RWPE1 (cell line): Measurements from ENCODE around the gene SFXN5.

Experiments used
- CTCF ChIA-PET: fragments of 350-600 bp; sonication (Branson Sonifier 250); formaldehyde crosslinking; extraction: SDS; loops from one replicate; lab custom pipeline; 2021; lab: Yijun Ruan, JAX
- POLR2A ChIA-PET: fragments of 400-600 bp; formaldehyde crosslinking; extraction: SDS; loops from one replicate; lab custom pipeline; 2020; ENCODE audit warnings: antibody characterized with exemption; ENCODE audit not compliant: low non-redundant PET; lab: Yijun Ruan, JAX
- DNase-seq: peaks from one replicate; pipeline ENCODE4 v3.0.0; 2012; ENCODE audit warnings: low spot score
- H3K27ac ChIP-seq: fragments of 450-650 bp; 2 replicates; pipeline ENCODE4 v1.5.1; 2017
- CTCF ChIP-seq: fragments of 450-650 bp; conservative IDR thresholded peaks from 2 replicates; pipeline ENCODE4 v1.5.1; 2017; ENCODE audit warnings: low read depth, mild to moderate bottlenecking

SFXN5 gene

GRCh38 chr2:73083886-73084800 lies 12.6 kb upstream of the SFXN5 start:
- no peak overlapping the region for H3K27ac ChIP-seq
- TF ChIP-seq CTCF = no peak
- ChIA-PET POLR2A (no interaction called here), CTCF (interaction anchor here (0.5 to 3.0 kb wide), 4 partner anchors 16 to 93 kb away, joined by 3 to 16 read pairs (median 4); no protein-coding TSS in a partner anchor)
- no peak for DNase-seq

DNA sequence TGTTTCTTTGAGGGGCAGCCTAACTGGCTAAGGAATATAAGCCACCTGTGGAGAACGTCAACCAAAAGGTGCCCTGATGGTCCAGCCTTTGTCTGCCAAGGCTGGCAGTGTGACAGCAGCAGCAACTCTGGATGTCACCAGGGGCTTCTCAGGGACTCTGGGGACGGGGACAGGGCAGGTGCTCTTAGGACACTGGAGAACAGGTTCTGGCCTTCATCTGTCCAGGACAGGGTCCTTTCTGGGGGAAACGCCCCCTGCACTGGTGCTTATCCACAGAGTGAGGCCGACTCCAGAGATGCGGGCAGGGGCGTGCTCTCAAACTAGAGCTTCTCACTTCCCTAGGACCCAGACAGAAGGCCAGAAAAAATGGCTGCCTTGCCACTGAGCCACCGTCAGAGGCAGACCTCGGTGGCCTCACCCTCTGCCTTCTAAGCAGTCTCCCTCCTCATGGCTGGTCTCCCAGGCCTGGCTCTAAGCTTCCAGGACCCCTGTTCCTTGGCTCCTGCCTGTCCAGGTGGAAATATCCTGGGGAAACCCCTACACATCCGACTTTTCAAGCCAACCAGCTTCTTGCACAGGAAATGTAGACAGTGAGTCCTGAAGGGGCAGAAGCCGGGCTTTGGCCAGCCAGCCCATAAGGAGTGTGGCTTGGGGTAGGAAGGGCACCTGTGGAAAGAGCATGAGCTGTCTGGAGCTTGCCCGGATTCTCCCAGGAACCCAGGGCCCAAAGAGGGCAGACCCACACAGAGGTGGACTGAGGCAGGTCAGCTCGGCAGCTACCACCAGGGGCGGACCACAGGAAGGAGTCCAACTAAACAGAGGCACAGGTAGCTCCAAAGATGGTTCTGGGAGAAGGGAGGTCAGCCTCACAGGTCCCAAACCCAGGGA lies 11.3 kb upstream of the SFXN5 start:
- ChIA-PET POLR2A (no interaction called here), CTCF (interaction anchor here (0.5 to 0.7 kb wide), 3 partner anchors 81 to 91 kb away, joined by 4 to 14 read pairs (median 5); no protein-coding TSS in a partner anchor)
- TF ChIP-seq CTCF = no peak
- H3K27ac ChIP-seq = no peak overlapping the region
- no peak for DNase-seq

DNA sequence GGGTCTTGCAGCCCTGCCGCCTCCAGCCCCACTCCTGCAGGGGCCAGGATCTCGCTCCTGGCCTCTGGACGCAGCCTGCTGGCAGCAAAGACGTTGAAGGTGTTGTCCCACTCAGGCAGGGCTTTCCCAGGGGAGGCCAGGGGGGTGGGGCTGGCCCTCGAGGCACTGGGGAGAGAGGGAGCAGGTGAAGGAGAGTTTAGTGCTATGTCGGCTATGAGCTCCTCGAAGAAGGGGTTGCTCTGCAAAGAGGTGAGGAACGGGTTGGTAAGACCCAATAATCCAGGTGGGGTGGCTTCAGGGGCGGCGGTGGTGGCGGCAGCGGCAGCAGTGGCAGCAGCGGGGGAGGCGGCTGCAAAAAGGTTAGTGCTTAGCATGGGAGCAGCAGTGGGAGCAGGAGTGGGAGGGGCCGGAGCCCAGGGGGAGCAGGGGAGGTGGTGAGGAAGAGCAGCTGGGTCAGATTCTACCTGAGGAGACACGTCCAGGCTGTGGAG lies 9.7 kb upstream of the SFXN5 start:
- no peak for TF ChIP-seq CTCF
- no peak for DNase-seq
- POLR2A ChIA-PET = no interaction called here
- no peak overlapping the region for H3K27ac ChIP-seq
- CTCF ChIA-PET = no interaction called here

DNA sequence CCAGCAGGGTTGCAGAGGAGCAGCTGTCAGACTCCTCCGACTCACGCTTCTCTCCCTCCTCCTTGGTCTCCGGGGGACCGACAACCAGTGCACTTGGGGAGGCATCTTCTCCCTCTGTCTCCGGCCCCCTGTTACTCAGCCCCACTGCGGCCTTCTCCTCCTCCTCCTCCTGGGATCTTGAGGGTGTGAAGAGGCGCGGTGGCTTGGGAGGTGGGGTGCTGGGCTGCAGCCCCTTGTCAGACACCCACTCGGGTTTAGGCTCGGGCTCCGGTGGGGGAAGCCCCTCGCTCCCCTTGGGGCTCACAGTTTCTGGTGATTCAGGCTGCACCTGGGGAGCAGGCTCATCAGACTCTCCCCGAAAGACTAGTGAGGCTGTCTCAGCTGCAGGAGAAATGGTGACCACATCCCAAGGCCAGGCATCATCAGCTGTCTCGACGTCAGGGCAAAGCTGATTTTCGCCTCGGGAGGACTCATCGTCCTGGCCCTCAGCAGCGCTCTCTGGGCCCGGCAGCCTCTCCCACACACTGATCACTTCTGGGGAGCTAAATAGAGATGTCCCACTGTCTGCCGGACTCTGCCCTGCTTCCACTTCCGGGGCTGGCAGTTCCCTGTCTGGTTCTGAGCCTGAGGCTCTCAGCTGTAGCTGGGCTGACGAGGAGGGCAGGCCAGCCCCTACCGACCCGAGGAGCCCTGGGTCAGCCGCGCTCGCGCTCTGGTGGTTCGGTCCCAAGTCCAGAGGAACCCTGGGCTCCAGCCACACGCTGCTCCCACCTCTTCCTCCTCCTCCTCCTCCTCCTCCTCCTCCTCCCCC lies 9.0 kb upstream of the SFXN5 start:
- ChIA-PET POLR2A (no interaction called here), CTCF (no interaction called here)
- H3K27ac ChIP-seq = no peak overlapping the region
- TF ChIP-seq CTCF = no peak
- no peak for DNase-seq

DNA sequence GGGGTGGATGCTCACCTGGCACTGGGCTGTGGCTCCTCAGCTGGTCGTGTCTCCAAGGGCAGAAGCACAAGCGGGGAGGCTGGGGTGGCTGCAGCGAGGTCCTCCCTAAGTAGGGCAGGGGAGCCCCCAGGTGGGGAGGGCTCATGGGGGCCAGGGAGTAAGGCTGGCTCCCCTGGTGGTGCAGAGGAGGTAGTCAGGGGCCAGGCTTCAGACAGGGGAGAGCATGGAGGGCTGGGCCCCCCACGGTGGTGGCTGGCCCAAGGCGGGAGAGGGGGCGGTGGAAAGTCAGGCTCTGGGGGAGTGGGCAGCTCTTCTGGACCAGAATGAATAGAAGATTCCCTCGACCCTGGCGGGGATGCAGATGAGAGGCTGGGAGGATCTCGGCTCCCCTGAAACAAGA lies 8.1 kb upstream of the SFXN5 start:
- ChIA-PET CTCF (interaction anchor here (0.7 kb wide), 1 partner anchor 77 kb away, joined by 3 read pairs; no protein-coding TSS in a partner anchor), POLR2A (no interaction called here)
- H3K27ac ChIP-seq = no peak overlapping the region
- DNase-seq = no peak
- TF ChIP-seq CTCF = no peak
